HCT116 (cell line): ENCODE data around the gene PCCA. TPM values are rescaled to one million over a fixed set of nuclear protein-coding genes. Genes with fewer than 3 reads are reported as not detected.

ENCODE experiments used
- ATAC-seq: fragments of 200-7000 bp; cut with Tn5 transposase; 2 replicates; pipeline ENCODE4 v1.9.1; 2020; ENCODE audit warnings: mild to moderate bottlenecking, moderate library complexity
- BruUV-seq: library from RNA; stranded (reverse); fragments of 400-500 nt; replicated peaks from 2 replicates; lab custom pipeline; 2021; lab: Mats Ljungman, UMichigan
- CTCF ChIA-PET: fragments of 300-600 bp; sonication (Branson Sonifier 250); formaldehyde crosslinking; loops from one replicate; lab custom pipeline; 2021; ENCODE audit warnings: antibody characterized with exemption; lab: Charles Lee
- POLR2A ChIA-PET: fragments of 300-600, 350-600 bp; sonication (Branson Sonifier 250); formaldehyde crosslinking; loops from one replicate; lab custom pipeline; 2021; ENCODE audit warnings: antibody characterized with exemption; lab: Charles Lee
- RAD21 ChIA-PET, 2 experiments: fragments of 300-600 bp; sonication (Branson Sonifier 250); formaldehyde crosslinking; loops; one replicate each; lab custom pipeline; 2023; ENCODE audit warnings: low total read pairs in 2 of 2; ENCODE audit not compliant: uncharacterized antibody in 2 of 2, unreplicated experiment in 2 of 2, low non-redundant PET in 1 of 2; lab: Charles Lee
- DNase-seq: peaks from one replicate; pipeline ENCODE4 v3.0.0-alpha.2; 2010; ENCODE audit warnings: low read depth, low spot score
- H2AFZ ChIP-seq: fragments of 200-600 bp; shearing (Covaris generic), sonication (generic); 2 replicates; pipeline ENCODE4 v1.6.1; 2017; ENCODE audit warnings: low read depth, mixed run types, mixed read lengths, antibody characterized with exemption, low read length; ENCODE audit not compliant: poor library complexity, severe bottlenecking
- H3K27ac ChIP-seq: 2 replicates; pipeline ENCODE4 v1.5.1; 2012; ENCODE audit warnings: low read depth, low read length
- H3K27me3 ChIP-seq: fragments of 200-600 bp; sonication (generic); 2 replicates; pipeline ENCODE4 v1.6.1; 2016; ENCODE audit warnings: mixed run types, low read length, mixed read lengths; ENCODE audit not compliant: insufficient read depth
- H3K36me3 ChIP-seq, 2 experiments: fragments of 200-500 bp in 1 of 2; fragments of 200-600 bp in 1 of 2; sonication (Bioruptor generic) in 1 of 2; sonication (generic) in 1 of 2; 2 replicates each; pipeline versions ENCODE4 v1.5.1 to v1.6.1; 2014 to 2016; ENCODE audit warnings: low read length in 2 of 2, inconsistent platforms in 1 of 2, mixed read lengths in 1 of 2, mixed run types in 1 of 2; ENCODE audit not compliant: insufficient read depth in 2 of 2, control insufficient read depth in 1 of 2
- H3K4me1 ChIP-seq, 2 experiments: fragments of 200-600 bp in 1 of 2; sonication (generic) in 1 of 2; 2 replicates each; pipeline versions ENCODE4 v1.5.1 to v1.6.1; 2012 to 2017; ENCODE audit warnings: low read length in 2 of 2, inconsistent platforms in 1 of 2, mild to moderate bottlenecking in 1 of 2, mixed read lengths in 1 of 2, mixed run types in 1 of 2, moderate library complexity in 1 of 2; ENCODE audit not compliant: insufficient read depth in 2 of 2, control insufficient read depth in 1 of 2
- H3K4me2 ChIP-seq: fragments of 200-600 bp; sonication (generic); 2 replicates; pipeline ENCODE4 v1.6.1; 2017; ENCODE audit warnings: mixed run types, low read length, mixed read lengths
- H3K4me3 ChIP-seq, 2 experiments: fragments of 200-600 bp in 1 of 2; sonication (generic) in 1 of 2; replicated peaks in 1 of 2; 2 replicates each; pipeline ENCODE4 v1.5.1; 2011 to 2016; ENCODE audit warnings: low read length in 2 of 2, control low read depth in 1 of 2, low read depth in 1 of 2, mild to moderate bottlenecking in 1 of 2, mixed read lengths in 1 of 2, mixed run types in 1 of 2
- H3K79me2 ChIP-seq: fragments of 200-600 bp; sonication (generic); 2 replicates; pipeline ENCODE4 v1.6.1; 2017; ENCODE audit warnings: mild to moderate bottlenecking, mixed run types, low read length, moderate library complexity, mixed read lengths; ENCODE audit not compliant: insufficient read depth
- H3K9ac ChIP-seq: fragments of 200-600 bp; sonication (generic); 2 replicates; pipeline ENCODE4 v1.6.1; 2016; ENCODE audit warnings: low read length, mixed read lengths
- H3K9me2 ChIP-seq: fragments of 200-600 bp; sonication (generic), shearing (Covaris generic); 2 replicates; pipeline ENCODE4 v1.6.1; 2017; ENCODE audit warnings: mixed run types, mild to moderate bottlenecking, moderate library complexity; ENCODE audit not compliant: insufficient read depth
- H3K9me3 ChIP-seq, 2 experiments: fragments of 200-500 bp in 1 of 2; fragments of 200-600 bp in 1 of 2; sonication (Bioruptor generic) in 1 of 2; sonication (generic) in 1 of 2; 2 replicates each; pipeline ENCODE4 v1.6.1; 2014 to 2017; ENCODE audit warnings: low read length in 2 of 2, mixed read lengths in 2 of 2, inconsistent platforms in 1 of 2, low read depth in 1 of 2, mild to moderate bottlenecking in 1 of 2, mixed run types in 1 of 2, moderate library complexity in 1 of 2; ENCODE audit not compliant: control insufficient read depth in 1 of 2, insufficient read depth in 1 of 2
- H4K20me1 ChIP-seq: fragments of 200-600 bp; sonication (generic), shearing (Covaris generic); 2 replicates; pipeline ENCODE4 v1.6.1; 2017; ENCODE audit warnings: mixed run types, mild to moderate bottlenecking, moderate library complexity; ENCODE audit not compliant: insufficient read depth
- CBX3 ChIP-seq: IDR thresholded peaks from 2 replicates; pipeline ENCODE4 v1.6.1; 2012; ENCODE audit warnings: low read depth
- CEBPB ChIP-seq: IDR thresholded peaks from 2 replicates; pipeline ENCODE4 v1.6.1; 2012; ENCODE audit warnings: low read depth
- EGR1 ChIP-seq: IDR thresholded peaks from 2 replicates; pipeline ENCODE4 v1.6.1; 2012; ENCODE audit warnings: low read depth
- EZH2 ChIP-seq: fragments of 200-600 bp; sonication (generic); IDR thresholded peaks from 2 replicates; pipeline ENCODE4 v1.6.1; 2017; ENCODE audit warnings: antibody characterized with exemption, mixed run types
- EZH2phosphoT487 ChIP-seq: fragments of 200-600 bp; IDR thresholded peaks from 2 replicates; pipeline ENCODE4 v1.6.1; 2018; ENCODE audit warnings: antibody characterized with exemption, borderline replicate concordance
- FOSL1 ChIP-seq: IDR thresholded peaks from 2 replicates; pipeline ENCODE4 v1.6.1; 2012; ENCODE audit warnings: low read depth
- JUND ChIP-seq: IDR thresholded peaks from 2 replicates; pipeline ENCODE4 v1.6.1; 2012
- MAX ChIP-seq: IDR thresholded peaks from 2 replicates; pipeline ENCODE4 v1.6.1; 2012
- POLR2A ChIP-seq: IDR thresholded peaks from 2 replicates; pipeline ENCODE4 v1.7.0; 2011; ENCODE audit warnings: borderline replicate concordance; ENCODE audit not compliant: insufficient read depth, insufficient read length; ENCODE audit errors: extremely low read depth
- POLR2AphosphoS5 ChIP-seq: IDR thresholded peaks from 2 replicates; pipeline ENCODE4 v1.6.1; 2011; ENCODE audit warnings: mild to moderate bottlenecking, low read depth, low read length, moderate library complexity
- REST ChIP-seq: IDR thresholded peaks from 2 replicates; pipeline ENCODE4 v1.6.1; 2012; ENCODE audit warnings: low read depth
- SIN3A ChIP-seq: IDR thresholded peaks from 2 replicates; pipeline ENCODE4 v1.6.1; 2012; ENCODE audit warnings: low read depth
- ZFX ChIP-seq: fragments of 450-650 bp; IDR thresholded peaks from 2 replicates; pipeline ENCODE4 v1.6.1; 2017
- intact Hi-C: fragments of 100-400 bp; cut with micrococcal nuclease; formaldehyde crosslinking; loops from 2 replicates; pipeline ENCODE4 v1.10.0; 2022
- total RNA-seq: library from RNA; stranded (reverse); gene quantifications from one replicate; pipeline ENCODE4 v1.2.1, GENCODE V29; 2021; ENCODE audit not compliant: unreplicated experiment

Gene PCCA
- total RNA-seq, 1 experiment from 2014 or later: 23.0 TPM

- Histone ChIP-seq H3K27ac (no peak overlapping the region), H3K4me2 (no peak overlapping the region), H3K4me1 (no peaks in the 10 kb centered on the region), H3K36me3 (no peaks in the 10 kb centered on the region), H4K20me1 (no peaks in the 10 kb centered on the region), H3K9ac (no peak overlapping the region), H3K27me3 (no peaks in the 10 kb centered on the region), H3K79me2 (no peaks in the 10 kb centered on the region), H3K9me2 (no peaks in the 10 kb centered on the region), H3K9me3 (no peaks in the 10 kb centered on the region), H3K4me3 (no peak overlapping the region), H2AFZ (no peak overlapping the region)
- DNase-seq (no peak), ATAC-seq (no peak)
- no peak for TF ChIP-seq POLR2A
- TF ChIP-seq EZH2: no peak
- no peak for TF ChIP-seq EZH2phosphoT487
- no peak for TF ChIP-seq CBX3
- no peak for TF ChIP-seq MAX
- TF ChIP-seq POLR2AphosphoS5: no peak
- TF ChIP-seq SIN3A: no peak
- no peak for TF ChIP-seq JUND
- no peak for TF ChIP-seq FOSL1
- no peak for TF ChIP-seq CEBPB
- TF ChIP-seq REST: no peak
- TF ChIP-seq EGR1: no peak
- TF ChIP-seq ZFX: no peak
- ChIA-PET CTCF (no interaction called here), RAD21 (no interaction called here), POLR2A (no interaction called here)
- intact Hi-C loops: no loop called here
- no TSS peak for BruUV-seq
Measured at GRCh38 chr13:100196375-100196774, 107.5 kb downstream of the PCCA start.
